Trophoblast cell (in vitro differentiated cells and primary cell): ENCODE measurements around the gene SETD3.
"Not testable (repeated sequence)": the region's sequence is repeated elsewhere in the genome, so short reads cannot be mapped to it uniquely, and the experiment has no call there.

Experiments
- DNase-seq, 2 donors: peaks; one replicate each; pipeline ENCODE4 v3.0.0-alpha.2; 2016
- H2AFZ ChIP-seq: 2 replicates; pipeline ENCODE4 v1.6.1; 2013; ENCODE audit warnings: low read length, moderate library complexity, mild to moderate bottlenecking; ENCODE audit not compliant: insufficient read depth, poor library complexity
- H2AK5ac ChIP-seq: 2 replicates; pipeline ENCODE4 v1.6.1; 2013; ENCODE audit warnings: mild to moderate bottlenecking, low read length
- H2BK120ac ChIP-seq: 2 replicates; pipeline ENCODE4 v1.6.1; 2013; ENCODE audit warnings: low read length, mild to moderate bottlenecking, moderate library complexity; ENCODE audit not compliant: insufficient read depth, poor library complexity
- H2BK12ac ChIP-seq: 2 replicates; pipeline ENCODE4 v1.6.1; 2013; ENCODE audit warnings: mild to moderate bottlenecking, low read length, moderate library complexity
- H2BK5ac ChIP-seq: 2 replicates; pipeline ENCODE4 v1.6.1; 2013; ENCODE audit warnings: low read length, low read depth, moderate library complexity, mild to moderate bottlenecking; ENCODE audit not compliant: poor library complexity
- H3K14ac ChIP-seq: 2 replicates; pipeline ENCODE4 v1.6.1; 2013; ENCODE audit warnings: mild to moderate bottlenecking, low read length
- H3K18ac ChIP-seq: 2 replicates; pipeline ENCODE4 v1.6.1; 2013; ENCODE audit warnings: mild to moderate bottlenecking, low read length
- H3K23ac ChIP-seq: 2 replicates; pipeline ENCODE4 v1.6.1; 2013; ENCODE audit warnings: low read length
- H3K27ac ChIP-seq: 2 replicates; pipeline ENCODE4 v1.5.1; 2013; ENCODE audit warnings: low read depth, mild to moderate bottlenecking, inconsistent platforms, low read length, moderate library complexity
- H3K27me3 ChIP-seq: 2 replicates; pipeline ENCODE4 v1.6.1; 2013; ENCODE audit warnings: inconsistent platforms, mild to moderate bottlenecking, low read length, moderate library complexity; ENCODE audit not compliant: insufficient read depth
- H3K36me3 ChIP-seq, 2 experiments: 1 replicate in 1 of 2; 2 replicates in 1 of 2; pipeline ENCODE4 v1.6.1; 2013; ENCODE audit warnings: low read length in 2 of 2, mild to moderate bottlenecking in 2 of 2, moderate library complexity in 1 of 2; ENCODE audit not compliant: insufficient read depth in 2 of 2, control insufficient read depth in 1 of 2
- H3K4ac ChIP-seq: 2 replicates; pipeline ENCODE4 v1.6.1; 2013; ENCODE audit warnings: low read depth, mild to moderate bottlenecking, low read length, moderate library complexity
- H3K4me1 ChIP-seq, 2 experiments: 1 replicate in 1 of 2; 2 replicates in 1 of 2; pipeline ENCODE4 v1.6.1; 2013; ENCODE audit warnings: low read length in 2 of 2, mild to moderate bottlenecking in 2 of 2, moderate library complexity in 1 of 2; ENCODE audit not compliant: insufficient read depth in 2 of 2, control insufficient read depth in 1 of 2
- H3K4me2 ChIP-seq: 2 replicates; pipeline ENCODE4 v1.6.1; 2013; ENCODE audit warnings: inconsistent platforms, mild to moderate bottlenecking, low read length, moderate library complexity
- H3K4me3 ChIP-seq: 2 replicates; pipeline ENCODE4 v1.5.1; 2013; ENCODE audit warnings: mild to moderate bottlenecking, low read depth, low read length, inconsistent platforms
- H3K79me1 ChIP-seq: one replicate; pipeline ENCODE4 v1.6.1; 2013; ENCODE audit warnings: low read length
- H3K79me2 ChIP-seq: 2 replicates; pipeline ENCODE4 v1.6.1; 2013; ENCODE audit warnings: low read length, mild to moderate bottlenecking; ENCODE audit not compliant: control insufficient read depth, insufficient read depth, poor library complexity
- H3K9ac ChIP-seq: 2 replicates; pipeline ENCODE4 v1.6.1; 2013; ENCODE audit warnings: mild to moderate bottlenecking, low read length
- H3K9me3 ChIP-seq: 2 replicates; pipeline ENCODE4 v1.6.1; 2013; ENCODE audit warnings: low read depth, mild to moderate bottlenecking, control low read depth, inconsistent platforms, low read length; ENCODE audit not compliant: insufficient read depth
- H4K12ac ChIP-seq: 2 replicates; pipeline ENCODE4 v1.6.1; 2013; ENCODE audit warnings: low read depth, mild to moderate bottlenecking, low read length, moderate library complexity
- H4K8ac ChIP-seq: 2 replicates; pipeline ENCODE4 v1.6.1; 2013; ENCODE audit warnings: low read depth, mild to moderate bottlenecking, low read length, moderate library complexity
- H4K91ac ChIP-seq: one replicate; pipeline ENCODE4 v1.6.1; 2013; ENCODE audit warnings: low read depth, mild to moderate bottlenecking, low read length, moderate library complexity
- WGBS: extraction: QIAGEN DNeasy Blood & Tissue Kit; methylation state at CpG from one replicate; pipeline ENCODE4 v1.1.7; 2013; ENCODE audit warnings: missing lambda C conversion rate; ENCODE audit not compliant: insufficient read length, insufficient coverage; ENCODE audit errors: extremely low coverage; 5-methylcytosine and 5-hydroxymethylcytosine counted together

The SETD3 gene

GRCh38 chr14:99350751-99351150 is 129.9 kb downstream of the SETD3 start:
- no peaks in the 10 kb centered on the region for H3K27me3 ChIP-seq
- no peak overlapping the region for H3K18ac ChIP-seq
- peaks cover 2% of the 10 kb centered on the region for H3K9me3 ChIP-seq
- H4K8ac ChIP-seq = no peak overlapping the region
- no peak overlapping the region for H2BK12ac ChIP-seq
- H3K9ac ChIP-seq = no peak overlapping the region
- H2AFZ ChIP-seq = no peak overlapping the region
- H3K79me1 ChIP-seq = peaks cover 2% of the 10 kb centered on the region
- no peaks in the 10 kb centered on the region for H3K36me3 ChIP-seq
- H3K4me1 ChIP-seq = peaks cover 12% of the 10 kb centered on the region in 2 experiments
- H2AK5ac ChIP-seq = no peak overlapping the region
- no peak overlapping the region for H3K14ac ChIP-seq
- H3K4ac ChIP-seq = no peak overlapping the region
- H2BK120ac ChIP-seq = no peak overlapping the region
- WGBS = no CpG with 5 or more reads among the region's 12 CpGs
- H2BK5ac ChIP-seq = no peak overlapping the region
- H3K27ac ChIP-seq = no peak overlapping the region
- no peak for DNase-seq
- H3K23ac ChIP-seq = no peak overlapping the region
- no peaks in the 10 kb centered on the region for H3K79me2 ChIP-seq
- no peak overlapping the region for H4K12ac ChIP-seq
- H3K4me3 ChIP-seq = no peak overlapping the region
- no peak overlapping the region for H4K91ac ChIP-seq
- no peak overlapping the region for H3K4me2 ChIP-seq

- Histone ChIP-seq H2AFZ (no peak overlapping the region), H3K9me3 (peaks cover 2% of the 10 kb centered on the region), H3K4me1 (peaks cover 14 to 17% of the 10 kb centered on the region in 2 experiments), H3K23ac (no peak overlapping the region), H3K79me2 (no peaks in the 10 kb centered on the region), H2BK12ac (no peak overlapping the region), H3K27ac (no peak overlapping the region), H3K4me2 (no peak overlapping the region), H3K9ac (no peak overlapping the region), H4K12ac (no peak overlapping the region), H3K36me3 (no peaks in the 10 kb centered on the region), H3K14ac (no peak overlapping the region), H3K4me3 (no peak overlapping the region), H4K8ac (no peak overlapping the region), H3K79me1 (peaks cover 2% of the 10 kb centered on the region), H2BK5ac (no peak overlapping the region), H2BK120ac (no peak overlapping the region), H4K91ac (no peak overlapping the region), H2AK5ac (no peak overlapping the region), H3K4ac (no peak overlapping the region), H3K18ac (no peak overlapping the region), H3K27me3 (no peaks in the 10 kb centered on the region)
- no CpG with 5 or more reads among the region's 13 CpGs for WGBS
- no peak for DNase-seq
Observed at GRCh38 chr14:99349721-99350495, 130.8 kb downstream of the SETD3 start.

GRCh38 chr14:99348816-99349614 is 131.6 kb downstream of the SETD3 start:
- H2BK12ac ChIP-seq = no peak overlapping the region
- no peak overlapping the region for H2AK5ac ChIP-seq
- no peak overlapping the region for H3K4me3 ChIP-seq
- peaks cover 2% of the 10 kb centered on the region for H3K79me1 ChIP-seq
- no peaks in the 10 kb centered on the region for H3K36me3 ChIP-seq
- H2AFZ ChIP-seq = no peak overlapping the region
- H4K8ac ChIP-seq = no peak overlapping the region
- no peak overlapping the region for H3K14ac ChIP-seq
- no peak overlapping the region for H4K12ac ChIP-seq
- H2BK5ac ChIP-seq = no peak overlapping the region
- H3K23ac ChIP-seq = no peak overlapping the region
- no peaks in the 10 kb centered on the region for H3K27me3 ChIP-seq
- H2BK120ac ChIP-seq = no peak overlapping the region
- no peak overlapping the region for H3K27ac ChIP-seq
- H3K9ac ChIP-seq = no peak overlapping the region
- H3K4me2 ChIP-seq = no peak overlapping the region
- H3K79me2 ChIP-seq = no peaks in the 10 kb centered on the region
- no peak overlapping the region for H3K18ac ChIP-seq
- H3K4ac ChIP-seq = no peak overlapping the region
- H3K9me3 ChIP-seq = peaks cover 2% of the 10 kb centered on the region
- no peak overlapping the region for H4K91ac ChIP-seq
- no peak for DNase-seq
- WGBS = no CpG with 5 or more reads among the region's 18 CpGs
- H3K4me1 ChIP-seq = peaks cover 14 to 17% of the 10 kb centered on the region in 2 experiments

- no CpG with 5 or more reads among the region's 31 CpGs for WGBS
- H3K27ac ChIP-seq, H2BK120ac ChIP-seq, H3K4me3 ChIP-seq, H3K79me2 ChIP-seq, H2BK12ac ChIP-seq, H3K14ac ChIP-seq, DNase-seq, H2AFZ ChIP-seq, H3K4ac ChIP-seq, H3K4me2 ChIP-seq, H3K18ac ChIP-seq, H4K91ac ChIP-seq, H4K12ac ChIP-seq, H4K8ac ChIP-seq, H2AK5ac ChIP-seq, H3K23ac ChIP-seq, H3K36me3 ChIP-seq, H3K27me3 ChIP-seq, H3K9me3 ChIP-seq, H3K9ac ChIP-seq, H2BK5ac ChIP-seq, H3K79me1 ChIP-seq: not testable (repeated sequence)
- H3K4me1 ChIP-seq = peaks cover 14 to 17% of the 10 kb centered on the region in 2 experiments
Observed at GRCh38 chr14:99348231-99348630, 132.4 kb downstream of the SETD3 start.
